GM21423 (cell line): ENCODE data around the gene SNX1.
A peak's percentile ranks its signal among the peaks of the same experiment; 100 is the strongest.

ENCODE experiments used
- ATAC-seq: cut with Tn5 transposase; IDR thresholded peaks from one replicate; pipeline ENCODE4 v1.9.1; 2021; ENCODE audit warnings: mild to moderate bottlenecking, moderate library complexity; ENCODE audit not compliant: unreplicated experiment

SNX1 gene

GRCh38 chr15:64144192-64144564 is 48.4 kb downstream of the SNX1 start:
- no peak for ATAC-seq

GRCh38 chr15:64144565-64145281 is 48.9 kb downstream of the SNX1 start:
- ATAC-seq: peak; percentile 65

- ATAC-seq: no peak
These were observed 50.3 kb downstream of the SNX1 start for GRCh38 chr15:64146041-64146440.

GRCh38 chr15:64146520-64146884 is 50.7 kb downstream of the SNX1 start:
- no peak for ATAC-seq

- ATAC-seq: no peak
These were observed 51.3 kb downstream of the SNX1 start for GRCh38 chr15:64146885-64147681.

- no peak for ATAC-seq
These were observed 52.4 kb downstream of the SNX1 start for GRCh38 chr15:64148168-64148567.

GRCh38 chr15:64148581-64148980 is 52.8 kb downstream of the SNX1 start:
- ATAC-seq: no peak

GRCh38 chr15:64149424-64149823 is 53.6 kb downstream of the SNX1 start:
- no peak for ATAC-seq

- ATAC-seq: no peak
These were observed 54.3 kb downstream of the SNX1 start for GRCh38 chr15:64149893-64150578.

GRCh38 chr15:64151727-64152506 is 56.1 kb downstream of the SNX1 start, which contains the start of gene SNX22:
Gene SNX22, plus strand, starts transcription at chr15:64151731. Its CDS starts 45 bp downstream, at chr15:64151776.
- ATAC-seq: peak; percentile 7

- peak; percentile 18 for ATAC-seq
These were observed 57.0 kb downstream of the SNX1 start for GRCh38 chr15:64152507-64153387.

- peak; percentile 55 for ATAC-seq
These were observed 57.9 kb downstream of the SNX1 start for GRCh38 chr15:64153480-64154367.

GRCh38 chr15:64155802-64156651 is 60.2 kb downstream of the SNX1 start:
- no peak for ATAC-seq

- ATAC-seq: no peak
These were observed 61.0 kb downstream of the SNX1 start for GRCh38 chr15:64156652-64157331.

- ATAC-seq: no peak
These were observed 61.9 kb downstream of the SNX1 start for GRCh38 chr15:64157599-64158125.

GRCh38 chr15:64158363-64159134 is 62.8 kb downstream of the SNX1 start:
- no peak for ATAC-seq
